GM23248 (cell line): ENCODE measurements around the gene SPPL3.

Source experiments
- EZH2 ChIP-seq: fragments of 200-600 bp; sonication (generic); IDR thresholded peaks from 2 replicates; pipeline ENCODE4 v1.6.1; 2018; ENCODE audit warnings: antibody characterized with exemption, mild to moderate bottlenecking; ENCODE audit not compliant: insufficient read depth, poor library complexity, severe bottlenecking
- EZH2phosphoT487 ChIP-seq: fragments of 200-600 bp; sonication (generic); IDR thresholded peaks from 2 replicates; pipeline ENCODE4 v1.6.1; 2018; ENCODE audit warnings: antibody characterized with exemption, moderate library complexity, mild to moderate bottlenecking, low read depth; ENCODE audit not compliant: insufficient read depth

GRCh38 chr12:120810021-120810420, 94.1 kb downstream of the SPPL3 start:
- TF ChIP-seq EZH2 (no peak), EZH2phosphoT487 (no peak)
